Gastroesophageal sphincter (tissue), 4 donors: ENCODE measurements around the gene SEC31B. TPM values are rescaled to one million over a fixed set of nuclear protein-coding genes. Genes with fewer than 3 reads are reported as not detected.
A peak's percentile ranks its signal among the peaks of the same experiment; 100 is the strongest.

ENCODE experiments used
- ATAC-seq: fragments of 150-250 bp; one replicate; pipeline ENCODE4 v1.9.1; 2016; ENCODE audit warnings: mild to moderate bottlenecking, moderate library complexity
- H3K27ac ChIP-seq, 4 donors: fragments of 200-600 bp; sonication (generic) in 3 of 4; 1 replicate in 3 of 4; 2 replicates in 1 of 4; pipeline ENCODE4 v1.5.1; 2016 to 2019
- H3K27me3 ChIP-seq: fragments of 200-600 bp; sonication (generic); one replicate; pipeline ENCODE4 v1.5.1; 2019
- H3K36me3 ChIP-seq, 2 donors: fragments of 200-600 bp; sonication (generic); one replicate each; pipeline ENCODE4 v1.5.1; 2019; ENCODE audit warnings: control low read depth in 1 of 2
- H3K4me1 ChIP-seq, 3 donors: fragments of 200-600 bp; sonication (generic); 1 replicate in 2 of 3; 2 replicates in 1 of 3; pipeline ENCODE4 v1.5.1; 2016 to 2019; ENCODE audit warnings: control low read depth in 2 of 3
- H3K4me3 ChIP-seq, 2 donors: fragments of 200-600 bp; sonication (generic); one replicate each; pipeline ENCODE4 v1.5.1; 2019; ENCODE audit warnings: mild to moderate bottlenecking in 1 of 2, moderate library complexity in 1 of 2
- H3K9me3 ChIP-seq, 3 donors: fragments of 200-600 bp; sonication (generic); one replicate each; pipeline ENCODE4 v1.5.1; 2017 to 2019; ENCODE audit warnings: control low read depth in 2 of 3
- EP300 ChIP-seq: sonication (generic); formaldehyde crosslinking; IDR thresholded peaks from one replicate; pipeline ENCODE4 v1.6.1; 2017; ENCODE audit warnings: antibody characterized with exemption, mild to moderate bottlenecking
- POLR2A ChIP-seq, 2 donors: fragments of 450-650 bp; IDR thresholded peaks; one replicate each; pipeline ENCODE4 v1.6.1; 2017; ENCODE audit warnings: antibody characterized with exemption in 2 of 2, mild to moderate bottlenecking in 2 of 2, moderate library complexity in 1 of 2
- POLR2AphosphoS5 ChIP-seq: sonication (generic); formaldehyde crosslinking; IDR thresholded peaks from one replicate; pipeline ENCODE4 v1.6.1; 2017; ENCODE audit warnings: antibody characterized with exemption
- WGBS, 2 donors: methylation state at CpG; one replicate each; pipeline ENCODE4 v1.1.5; 2018; ENCODE audit warnings: low coverage in 1 of 2; 5-methylcytosine and 5-hydroxymethylcytosine counted together
- total RNA-seq, 4 donors: library from RNA; depleted of rRNA; stranded (reverse); fragments of >200 nt; gene quantifications; one replicate each; pipeline ENCODE4 v1.1.0, GENCODE V29; 2016
- TF ChIP-seq, protein P1 (sequence below), 4 experiments: fragments of 200-600 bp in 2 of 4; fragments of 450-650 bp in 2 of 4; sonication (generic) in 1 of 4; IDR thresholded peaks; one replicate each; pipeline ENCODE4 v1.5.1; 2017 to 2019; ENCODE audit warnings: antibody characterized with exemption in 4 of 4, mild to moderate bottlenecking in 2 of 4, moderate library complexity in 2 of 4

Gene SEC31B
- total RNA-seq, 4 donors from 2014 or later = 1.1 to 10.7 (median 6.3) TPM

GRCh38 chr10:100529475-100530298, 10.0 kb upstream of the SEC31B start, which contains the start of gene NDUFB8:
TSS of gene NDUFB8 (minus strand) at chr10:100529871. CDS start at chr10:100529851, 20 bp downstream.
- Histone ChIP-seq H3K4me1 (peaks cover 4 to 35% (median 8%) of the 10 kb centered on the region in 3 donors), H3K36me3 (peaks cover 0 to 33% of the 10 kb centered on the region in 2 donors), H3K27ac (peak within 1 kb of the TSS; percentile 31 to 91 (median 90)), H3K4me3 (peak within 1 kb of the TSS; percentile 68 to 95), H3K9me3 (no peaks in the 10 kb centered on the region), H3K27me3 (no peaks in the 10 kb centered on the region)
- TF ChIP-seq, protein P1, sequence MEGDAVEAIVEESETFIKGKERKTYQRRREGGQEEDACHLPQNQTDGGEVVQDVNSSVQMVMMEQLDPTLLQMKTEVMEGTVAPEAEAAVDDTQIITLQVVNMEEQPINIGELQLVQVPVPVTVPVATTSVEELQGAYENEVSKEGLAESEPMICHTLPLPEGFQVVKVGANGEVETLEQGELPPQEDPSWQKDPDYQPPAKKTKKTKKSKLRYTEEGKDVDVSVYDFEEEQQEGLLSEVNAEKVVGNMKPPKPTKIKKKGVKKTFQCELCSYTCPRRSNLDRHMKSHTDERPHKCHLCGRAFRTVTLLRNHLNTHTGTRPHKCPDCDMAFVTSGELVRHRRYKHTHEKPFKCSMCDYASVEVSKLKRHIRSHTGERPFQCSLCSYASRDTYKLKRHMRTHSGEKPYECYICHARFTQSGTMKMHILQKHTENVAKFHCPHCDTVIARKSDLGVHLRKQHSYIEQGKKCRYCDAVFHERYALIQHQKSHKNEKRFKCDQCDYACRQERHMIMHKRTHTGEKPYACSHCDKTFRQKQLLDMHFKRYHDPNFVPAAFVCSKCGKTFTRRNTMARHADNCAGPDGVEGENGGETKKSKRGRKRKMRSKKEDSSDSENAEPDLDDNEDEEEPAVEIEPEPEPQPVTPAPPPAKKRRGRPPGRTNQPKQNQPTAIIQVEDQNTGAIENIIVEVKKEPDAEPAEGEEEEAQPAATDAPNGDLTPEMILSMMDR (IDR thresholded peaks at IDR 0.05) = peak in 1 of 4 experiments; percentile 16
- TF ChIP-seq POLR2A (IDR thresholded peaks at IDR 0.05) (peak; percentile 48 to 53), EP300 (no peak), POLR2AphosphoS5 (peak; percentile 76)
- ATAC-seq = peak; percentile 88
- 1 to 2% methylated on average over 10 to 11 of the region's 43 CpGs for WGBS, 2 donors

DNA sequence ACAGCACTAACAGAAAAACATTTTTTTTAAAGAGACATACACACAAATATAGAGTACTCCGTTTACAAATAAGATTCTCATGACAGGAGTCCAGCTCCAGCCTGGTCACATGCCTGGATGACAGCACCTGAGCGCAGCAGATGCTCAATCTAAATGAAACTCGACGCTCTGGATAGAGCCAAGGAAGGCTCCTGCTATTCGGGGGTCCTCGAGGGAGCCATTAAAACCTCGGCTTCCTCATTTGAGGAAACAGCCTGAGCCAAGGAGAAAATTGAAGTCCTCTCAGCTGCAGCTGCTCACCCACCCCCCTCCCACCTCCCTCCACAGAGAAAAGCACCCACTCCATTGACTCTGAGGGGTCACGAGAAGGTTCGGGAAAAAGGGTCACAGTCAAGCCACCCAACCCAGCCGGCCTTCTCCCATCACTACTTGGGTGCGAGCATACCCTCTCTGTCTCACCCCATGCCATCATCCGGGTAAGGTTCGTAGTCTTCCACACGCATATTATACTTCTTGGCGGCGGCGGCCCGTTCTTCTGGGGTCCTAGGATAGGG, 9.3 kb upstream of the SEC31B start:
- TF ChIP-seq EP300 = no peak
- TF ChIP-seq POLR2AphosphoS5 = no peak
- peak overlapping the region; percentile 31 to 91 (median 90) for H3K27ac ChIP-seq
- H3K4me3 ChIP-seq = peak overlapping the region; percentile 68 to 95
- 0% methylated on average over 4 to 10 of the region's 18 CpGs for WGBS, 2 donors
- H3K27me3 ChIP-seq = no peaks in the 10 kb centered on the region
- peaks cover 0 to 40% of the 10 kb centered on the region in 2 donors for H3K36me3 ChIP-seq
- no peaks in the 10 kb centered on the region for H3K9me3 ChIP-seq
- ATAC-seq = no peak
- H3K4me1 ChIP-seq = peaks cover 4 to 34% (median 8%) of the 10 kb centered on the region in 3 donors

GRCh38 chr10:100528123-100528886, 8.6 kb upstream of the SEC31B start:
- peak overlapping the region; percentile 68 to 95 for H3K4me3 ChIP-seq
- peaks cover 0 to 47% of the 10 kb centered on the region in 2 donors for H3K36me3 ChIP-seq
- TF ChIP-seq POLR2AphosphoS5 (no peak), EP300 (no peak), POLR2A (IDR thresholded peaks at IDR 0.05) (no peak)
- TF ChIP-seq, protein P1 (IDR thresholded peaks at IDR 0.05) = no peak
- no peaks in the 10 kb centered on the region for H3K9me3 ChIP-seq
- no peaks in the 10 kb centered on the region for H3K27me3 ChIP-seq
- ATAC-seq = no peak
- peak overlapping the region in 3 of 4 donors; percentile 89 to 91 (median 91) for H3K27ac ChIP-seq
- H3K4me1 ChIP-seq = peaks cover 4 to 34% (median 8%) of the 10 kb centered on the region in 3 donors
- WGBS, 2 donors = 42 to 65% methylated on average over 5 to 7 of the region's 7 CpGs

GRCh38 chr10:100524638-100525037, 5.0 kb upstream of the SEC31B start:
- no peak for ATAC-seq
- no peaks in the 10 kb centered on the region for H3K27me3 ChIP-seq
- H3K4me1 ChIP-seq = peaks cover 4 to 34% (median 5%) of the 10 kb centered on the region in 3 donors
- H3K36me3 ChIP-seq = peaks cover 0 to 56% of the 10 kb centered on the region in 2 donors
- TF ChIP-seq POLR2A (IDR thresholded peaks at IDR 0.05) (no peak), EP300 (no peak), POLR2AphosphoS5 (no peak)
- TF ChIP-seq, protein P1 (IDR thresholded peaks at IDR 0.05) = no peak
- no peaks in the 10 kb centered on the region for H3K9me3 ChIP-seq
- WGBS, 2 donors = 60 to 78% methylated on average over 2 of the region's 2 CpGs
- no peak overlapping the region for H3K27ac ChIP-seq
- H3K4me3 ChIP-seq = no peak overlapping the region

DNA sequence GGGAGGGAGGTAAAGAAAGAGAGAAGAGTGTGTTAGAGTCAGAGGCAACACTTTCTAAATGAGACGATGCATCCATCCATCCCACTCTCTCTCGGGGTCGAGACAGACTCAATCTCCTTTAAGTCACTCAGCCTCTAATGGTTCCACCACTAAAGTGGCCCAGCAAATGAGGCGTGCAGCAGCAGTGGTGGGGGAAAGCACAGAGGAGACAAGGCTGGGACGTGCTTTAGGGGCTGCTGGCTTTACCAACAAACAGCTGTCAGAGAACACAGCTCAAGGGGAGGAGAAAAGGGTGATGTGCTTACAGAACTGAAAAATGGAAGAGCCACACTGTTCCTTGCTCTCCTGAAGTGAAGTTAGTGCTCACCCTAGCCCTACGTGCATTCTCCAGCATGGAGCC, 4.5 kb upstream of the SEC31B start:
- no peaks in the 10 kb centered on the region for H3K27me3 ChIP-seq
- peaks cover 4 to 38% (median 6%) of the 10 kb centered on the region in 3 donors for H3K4me1 ChIP-seq
- ATAC-seq = no peak
- WGBS, 2 donors = 70 to 79% methylated on average over 6 of the region's 6 CpGs
- no peaks in the 10 kb centered on the region for H3K9me3 ChIP-seq
- H3K4me3 ChIP-seq = no peak overlapping the region
- H3K36me3 ChIP-seq = peaks cover 0 to 56% of the 10 kb centered on the region in 2 donors
- no peak for TF ChIP-seq POLR2AphosphoS5
- TF ChIP-seq, protein P1 (IDR thresholded peaks at IDR 0.05) = no peak
- TF ChIP-seq POLR2A (IDR thresholded peaks at IDR 0.05) = no peak
- no peak for TF ChIP-seq EP300
- no peak overlapping the region for H3K27ac ChIP-seq
